GM15510 (cell line): Measurements from ENCODE around the gene XXYLT1.

Experiments used
- POLR2A ChIP-seq: IDR thresholded peaks from 3 replicates; pipeline ENCODE4 v1.6.1; 2011; ENCODE audit warnings: borderline replicate concordance; ENCODE audit not compliant: insufficient read length; ENCODE audit errors: extremely low read depth

XXYLT1 gene

GRCh38 chr3:195140816-195141793, 129.9 kb downstream of the XXYLT1 start:
- no peak for TF ChIP-seq POLR2A

DNA sequence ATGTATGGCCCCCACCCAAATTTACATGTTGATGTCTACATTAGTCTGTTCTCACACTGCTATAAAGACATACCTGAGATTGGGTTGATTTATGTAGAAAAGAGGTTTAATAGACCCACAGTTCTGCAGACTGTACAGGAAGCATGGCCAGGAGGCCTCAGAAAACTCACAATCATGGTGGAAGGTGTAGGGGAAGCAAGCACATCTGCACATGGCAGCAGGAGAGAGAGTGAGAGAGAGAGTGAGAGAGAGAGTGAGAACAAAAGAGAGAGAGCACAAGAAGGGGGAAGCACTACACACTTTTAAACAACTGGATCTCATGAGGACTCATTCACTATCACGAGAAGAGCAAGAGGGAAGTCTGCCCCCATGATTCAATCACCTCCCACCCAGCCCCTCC, 130.5 kb downstream of the XXYLT1 start:
- TF ChIP-seq POLR2A, result no peak

DNA sequence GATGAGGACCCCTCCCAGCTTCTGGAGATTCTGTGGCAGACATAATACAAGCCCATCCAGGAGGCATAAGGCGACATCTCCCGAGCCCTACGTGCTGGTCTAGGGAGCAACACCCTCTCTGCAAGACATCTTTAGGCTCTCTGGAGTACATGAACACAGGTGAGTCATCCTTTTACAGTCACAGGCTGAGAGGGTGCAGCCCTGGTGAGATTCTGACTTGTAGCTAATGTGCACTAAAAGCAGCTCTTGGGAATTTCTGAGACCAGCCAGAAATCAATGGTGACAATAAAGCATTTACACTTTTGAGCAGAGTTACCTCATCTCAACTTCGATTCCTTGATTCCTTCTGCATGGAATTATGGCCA, 131.1 kb downstream of the XXYLT1 start:
- TF ChIP-seq POLR2A, result no peak

- no peak for TF ChIP-seq POLR2A
These were observed 131.7 kb downstream of the XXYLT1 start for GRCh38 chr3:195139091-195139875.

GRCh38 chr3:195137638-195138588, 133.0 kb downstream of the XXYLT1 start:
- TF ChIP-seq POLR2A, result no peak

GRCh38 chr3:195135917-195136316, 135.0 kb downstream of the XXYLT1 start:
- TF ChIP-seq POLR2A, result no peak

GRCh38 chr3:195134431-195134830, 136.5 kb downstream of the XXYLT1 start:
- TF ChIP-seq POLR2A, result no peak

DNA sequence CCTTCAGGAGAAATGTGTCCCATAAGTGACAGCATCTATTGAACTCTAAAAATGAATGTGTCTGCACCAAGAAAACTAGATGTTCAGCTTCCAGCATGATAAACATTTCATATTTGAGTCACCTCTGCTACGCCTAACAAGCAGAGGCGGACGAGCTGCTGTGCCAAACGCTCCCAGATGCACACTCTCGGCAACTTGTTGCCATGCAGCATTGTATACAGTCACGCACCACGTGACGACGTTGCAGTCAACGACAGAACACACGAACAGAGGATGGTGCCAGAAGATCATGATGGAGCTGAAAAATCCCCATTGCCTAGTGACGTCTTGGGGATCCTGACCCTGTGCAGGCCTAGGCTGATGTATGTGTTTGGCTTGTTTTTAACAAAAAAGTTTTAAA, 137.5 kb downstream of the XXYLT1 start:
- TF ChIP-seq POLR2A, result peak; percentile 16

DNA sequence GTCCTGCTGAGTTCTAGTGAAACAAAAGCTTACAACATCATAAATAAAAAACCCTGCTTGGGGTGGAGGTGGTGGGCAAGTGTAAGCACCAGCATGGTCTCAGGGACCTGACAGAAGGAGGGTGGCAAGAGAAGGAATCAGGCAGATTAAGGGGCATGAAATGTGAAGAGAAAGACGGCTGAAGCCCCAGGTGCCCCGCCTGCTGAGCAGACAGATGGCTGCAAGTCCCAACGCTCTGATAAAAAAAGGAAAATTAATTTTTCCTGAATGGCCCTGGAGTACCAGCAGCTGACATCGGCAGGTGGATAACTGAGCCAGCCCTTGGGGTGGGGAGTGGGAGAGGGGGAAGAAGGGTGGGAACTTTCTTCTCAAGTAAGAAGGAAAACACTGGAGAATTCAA, 137.9 kb downstream of the XXYLT1 start:
- TF ChIP-seq POLR2A, result no peak

GRCh38 chr3:195131176-195131575, 139.8 kb downstream of the XXYLT1 start:
- no peak for TF ChIP-seq POLR2A

DNA sequence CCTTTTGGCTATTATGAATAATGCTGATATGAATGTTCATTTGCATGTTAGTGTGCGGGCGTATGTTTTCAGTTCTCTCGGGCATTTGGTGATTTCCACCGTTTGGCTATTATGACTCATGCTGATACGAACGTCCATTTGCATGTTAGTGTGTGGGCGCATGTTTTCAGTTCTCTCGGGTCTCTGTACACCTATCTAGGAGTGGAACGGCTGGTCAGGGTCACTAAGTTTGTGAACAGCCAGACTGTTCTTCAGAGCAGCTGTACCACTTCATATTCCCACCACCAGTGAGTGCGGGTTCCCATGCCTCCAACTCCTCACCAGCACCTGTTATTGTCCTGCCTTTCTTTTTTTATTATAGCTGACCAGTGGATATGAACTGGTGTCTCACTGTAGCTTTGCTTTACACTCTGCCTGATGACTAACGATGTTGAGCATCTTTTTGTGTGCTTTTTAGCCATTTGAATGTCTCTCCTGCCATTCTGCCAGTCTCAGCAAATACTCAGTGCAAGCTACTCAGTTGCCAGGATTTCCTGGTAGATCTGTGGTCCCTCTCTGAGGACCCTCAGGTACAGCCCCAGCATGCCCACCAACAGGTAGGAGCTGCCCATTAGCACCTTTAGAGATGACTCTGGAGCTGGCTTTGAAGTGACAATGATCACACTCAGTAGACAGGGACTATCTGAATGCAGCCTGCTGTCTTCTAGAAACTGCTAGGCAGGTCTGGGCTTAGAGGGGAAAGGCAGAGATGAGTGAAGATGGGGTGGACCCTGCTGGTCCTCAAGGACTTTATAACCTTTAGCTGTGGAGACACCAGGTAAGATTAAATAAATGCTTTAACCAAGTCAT, 141.1 kb downstream of the XXYLT1 start:
- TF ChIP-seq POLR2A, result no peak

- no peak for TF ChIP-seq POLR2A
These were observed 141.8 kb downstream of the XXYLT1 start for GRCh38 chr3:195129072-195129643.
